K562 (cell line): ENCODE results near the gene SUMO3. TPM values are rescaled to one million over a fixed set of nuclear protein-coding genes. Genes with fewer than 3 reads are reported as not detected.

Source experiments
- FUS ChIP-seq: fragments of 200-400 bp; formaldehyde crosslinking; optimal IDR thresholded peaks from 2 replicates; pipeline ENCODE3; 2017; ENCODE audit warnings: low read depth, low read length
- POLR2AphosphoS5 ChIP-seq: IDR thresholded peaks from 2 replicates; pipeline ENCODE4 v1.6.1; 2011; ENCODE audit warnings: mild to moderate bottlenecking, low read depth, low read length, moderate library complexity; ENCODE audit not compliant: control insufficient read depth, insufficient read depth
- RB1 ChIP-seq: fragments of 450-650 bp; IDR thresholded peaks from 2 replicates; pipeline ENCODE4 v1.6.1; 2017; ENCODE audit warnings: low read depth, mild to moderate bottlenecking
- polyA plus RNA-seq, 8 experiments: library from polyadenylated mRNA; depleted of rRNA in 4 of 8; stranded (reverse) in 5 of 8; unstranded in 3 of 8; fragments of >200 nt; fragmentation: Nextera tagmentation in 2 of 8; fragmentation: Illumina TruSeq in 1 of 8; extraction: Ambion mirVana in 2 of 8; extraction: Trizol in 1 of 8; gene quantifications; 2 replicates each; pipeline versions ENCODE4 v1.2.1 to v1.2.3, GENCODE V29; 2011 to 2014; ENCODE audit warnings: inconsistent platforms in 1 of 8, missing spikeins in 1 of 8
- total RNA-seq, 7 experiments: library from RNA; depleted of rRNA in 6 of 7; stranded (reverse); fragments of >200 nt in 6 of 7; fragmentation: Illumina TruSeq in 2 of 7; extraction: Trizol in 2 of 7; gene quantifications; 2 replicates each; pipeline versions ENCODE4 v1.2.1 to v1.2.3, GENCODE V29; 2011 to 2021; ENCODE audit warnings: low replicate concordance in 1 of 7
- TF ChIP-seq, protein P1 (sequence below): conservative IDR thresholded peaks from 2 replicates; pipeline ENCODE4 v1.6.1; 2011; ENCODE audit warnings: low read depth, mild to moderate bottlenecking, low read length; ENCODE audit not compliant: control insufficient read depth
- TF ChIP-seq, protein P2 (sequence below): fragments of 250-450 bp; sonication (Bioruptor Pico); IDR thresholded peaks from 2 replicates; pipeline ENCODE4 v1.9.0; 2021; ENCODE audit warnings: mild to moderate bottlenecking

SUMO3 gene
- total and polyA plus RNA-seq, 9 of the 15 experiments (the other 6 are each of a cell fraction or from before 2014, with no cell fraction given), result 13.9 to 143 (median 113) TPM

DNA sequence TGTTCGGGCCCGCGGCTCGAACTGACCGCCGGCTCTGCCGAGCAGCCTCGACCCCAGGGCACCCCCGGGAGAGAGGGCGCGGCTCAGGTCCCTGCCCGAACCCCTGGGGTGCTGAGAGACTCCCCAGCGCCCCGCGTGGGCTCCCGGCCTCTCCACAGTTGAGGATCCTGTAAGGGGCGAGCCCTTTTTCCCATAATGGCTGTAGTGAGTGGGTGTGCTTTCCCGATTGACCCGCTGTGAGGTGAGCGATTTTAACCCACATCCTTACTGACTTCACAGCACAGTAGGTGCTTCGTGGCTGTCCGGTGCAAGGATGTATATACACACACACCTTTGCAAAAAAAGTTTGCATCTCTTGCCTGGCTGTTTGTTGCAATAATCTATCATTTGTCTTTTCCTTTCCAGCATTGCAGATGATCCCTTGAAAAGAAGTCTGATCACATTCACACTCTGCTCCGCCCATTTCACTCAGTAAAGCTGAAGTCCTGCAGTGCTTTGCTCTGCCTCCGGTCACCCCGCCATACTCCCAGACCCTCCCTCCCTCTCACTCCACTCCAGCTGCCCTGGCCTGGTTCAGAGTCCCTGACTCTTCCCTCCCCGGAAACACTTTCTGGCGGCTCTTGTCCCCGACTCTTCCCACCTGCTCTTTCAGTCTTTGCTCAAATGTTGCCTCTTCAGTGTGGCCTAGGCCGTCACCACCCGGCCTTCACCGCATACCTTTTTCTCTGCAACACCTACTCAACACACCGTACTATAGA is 15.3 kb downstream of the SUMO3 start (continued):
- TF ChIP-seq POLR2AphosphoS5, result peak; percentile 24; the same call in 1 of the 2 replicates
- TF ChIP-seq, protein P1, sequence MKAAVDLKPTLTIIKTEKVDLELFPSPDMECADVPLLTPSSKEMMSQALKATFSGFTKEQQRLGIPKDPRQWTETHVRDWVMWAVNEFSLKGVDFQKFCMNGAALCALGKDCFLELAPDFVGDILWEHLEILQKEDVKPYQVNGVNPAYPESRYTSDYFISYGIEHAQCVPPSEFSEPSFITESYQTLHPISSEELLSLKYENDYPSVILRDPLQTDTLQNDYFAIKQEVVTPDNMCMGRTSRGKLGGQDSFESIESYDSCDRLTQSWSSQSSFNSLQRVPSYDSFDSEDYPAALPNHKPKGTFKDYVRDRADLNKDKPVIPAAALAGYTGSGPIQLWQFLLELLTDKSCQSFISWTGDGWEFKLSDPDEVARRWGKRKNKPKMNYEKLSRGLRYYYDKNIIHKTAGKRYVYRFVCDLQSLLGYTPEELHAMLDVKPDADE, result 0 out of 2 replicates have a peak, but pooled peaks have one; percentile 25
- TF ChIP-seq, protein P2, sequence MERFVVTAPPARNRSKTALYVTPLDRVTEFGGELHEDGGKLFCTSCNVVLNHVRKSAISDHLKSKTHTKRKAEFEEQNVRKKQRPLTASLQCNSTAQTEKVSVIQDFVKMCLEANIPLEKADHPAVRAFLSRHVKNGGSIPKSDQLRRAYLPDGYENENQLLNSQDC (CRISPR knock-in tag), result 0 out of 2 replicates have a peak, but pooled peaks have one; percentile 14
- peak; percentile 9; the same call in 1 of the 2 replicates for TF ChIP-seq RB1
- TF ChIP-seq FUS, result no peak
